GM18507 (cell line): ENCODE data around the gene EYA2.

Experiments
- DNase-seq: peaks from one replicate; pipeline ENCODE4 v3.0.0; 2011; ENCODE audit warnings: low read depth; ENCODE audit not compliant: insufficient read length; ENCODE audit errors: extremely low spot score
- FAIRE-seq: peaks from 2 replicates; lab custom pipeline; 2011; peaks lifted over from hg19 to GRCh38; lab: Jason Lieb, UNC

Gene EYA2

GRCh38 chr20:47024461-47024937 lies 129.9 kb downstream of the EYA2 start:
- DNase-seq = no peak
- no peak for FAIRE-seq

GRCh38 chr20:47027042-47027441 lies 132.4 kb downstream of the EYA2 start:
- DNase-seq (no peak), FAIRE-seq (no peak)

DNA sequence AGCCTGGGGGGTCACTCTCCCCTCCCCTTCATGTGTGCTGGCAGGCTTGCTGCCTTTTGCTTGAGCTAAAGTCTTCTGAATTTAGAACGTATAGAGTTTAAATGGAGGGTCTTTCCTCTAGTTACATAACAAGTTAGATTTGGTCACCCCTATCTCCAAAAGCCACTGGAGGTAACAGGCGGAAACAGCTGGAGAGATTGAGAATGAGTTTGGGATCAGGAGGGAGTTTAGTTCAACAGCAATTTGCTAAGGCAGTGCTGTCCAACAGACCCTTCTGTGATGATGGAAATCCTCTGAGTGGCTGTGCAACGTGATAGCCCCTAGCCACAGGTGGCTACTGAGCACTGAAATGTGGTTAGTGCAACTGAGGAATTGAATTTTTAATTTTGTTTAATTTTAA lies 132.8 kb downstream of the EYA2 start:
- DNase-seq (no peak), FAIRE-seq (no peak)

DNA sequence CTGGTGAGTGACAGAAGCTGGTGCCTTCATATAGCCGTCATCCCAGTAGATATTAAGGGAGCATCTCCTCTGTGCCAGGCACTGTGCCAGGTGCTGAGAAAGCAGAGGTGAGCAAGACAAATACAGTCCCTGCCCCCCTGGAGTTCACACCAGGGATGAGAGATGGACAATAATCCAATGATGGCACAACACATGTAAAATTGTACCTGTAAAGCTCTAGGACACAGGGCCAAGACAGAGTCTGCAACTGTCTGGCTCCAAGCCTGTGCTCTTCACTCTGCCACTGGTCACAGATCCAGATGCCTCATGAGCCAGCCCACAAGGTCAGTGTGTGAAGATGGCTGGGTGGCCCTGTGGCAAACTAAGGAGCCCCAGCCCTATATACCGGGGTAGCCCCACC lies 133.8 kb downstream of the EYA2 start:
- no peak for FAIRE-seq

GRCh38 chr20:47029845-47030244 lies 135.2 kb downstream of the EYA2 start:
- FAIRE-seq = no peak
- no peak for DNase-seq

More for the DNA sequence above, 133.8 kb downstream of the EYA2 start:
- DNase-seq = no peak

- FAIRE-seq (no peak), DNase-seq (no peak)
Observed at GRCh38 chr20:47030271-47030810, 135.7 kb downstream of the EYA2 start.

GRCh38 chr20:47031004-47031403 lies 136.4 kb downstream of the EYA2 start:
- no peak for DNase-seq
- no peak for FAIRE-seq

DNA sequence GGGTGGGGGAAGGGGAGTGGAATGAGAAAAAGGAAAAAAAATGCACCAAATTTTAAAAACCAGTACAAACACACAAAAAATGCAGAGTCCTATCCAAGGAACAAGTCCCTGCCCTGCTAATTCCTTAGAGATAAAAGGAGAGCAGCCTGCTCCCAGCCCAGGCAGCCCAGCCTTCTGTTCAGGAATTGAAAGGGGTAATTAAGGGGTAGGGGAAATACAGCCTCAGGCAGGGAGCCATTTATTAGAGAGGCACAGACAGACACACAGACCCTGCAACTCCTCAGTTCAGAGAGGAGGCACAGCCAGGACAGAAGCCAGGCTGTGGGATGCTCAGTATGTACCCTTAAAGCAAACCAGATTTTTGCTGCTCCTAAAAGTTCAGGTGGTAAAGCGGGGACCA lies 137.2 kb downstream of the EYA2 start:
- DNase-seq (no peak), FAIRE-seq (no peak)

GRCh38 chr20:47032933-47033578 lies 138.4 kb downstream of the EYA2 start:
- no peak for FAIRE-seq
- no peak for DNase-seq

DNA sequence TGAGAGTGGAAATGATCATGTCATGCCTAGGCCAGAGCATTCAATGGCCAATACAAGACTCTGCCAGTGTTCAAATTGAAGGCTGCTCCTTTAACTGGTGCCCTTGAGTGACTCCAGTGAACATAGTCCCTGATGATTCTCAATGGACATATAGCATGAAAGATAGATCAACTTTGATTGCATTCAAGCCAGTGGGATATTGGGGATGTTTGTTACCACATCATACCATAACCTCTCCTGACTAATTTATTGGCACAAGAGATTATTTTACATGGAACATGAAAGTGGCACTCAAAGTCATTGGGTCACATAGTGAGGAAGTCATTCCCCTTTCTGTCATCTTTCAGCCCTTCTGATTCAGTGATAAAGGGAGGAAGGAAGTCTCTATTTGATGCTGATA lies 139.0 kb downstream of the EYA2 start:
- DNase-seq (no peak), FAIRE-seq (no peak)

DNA sequence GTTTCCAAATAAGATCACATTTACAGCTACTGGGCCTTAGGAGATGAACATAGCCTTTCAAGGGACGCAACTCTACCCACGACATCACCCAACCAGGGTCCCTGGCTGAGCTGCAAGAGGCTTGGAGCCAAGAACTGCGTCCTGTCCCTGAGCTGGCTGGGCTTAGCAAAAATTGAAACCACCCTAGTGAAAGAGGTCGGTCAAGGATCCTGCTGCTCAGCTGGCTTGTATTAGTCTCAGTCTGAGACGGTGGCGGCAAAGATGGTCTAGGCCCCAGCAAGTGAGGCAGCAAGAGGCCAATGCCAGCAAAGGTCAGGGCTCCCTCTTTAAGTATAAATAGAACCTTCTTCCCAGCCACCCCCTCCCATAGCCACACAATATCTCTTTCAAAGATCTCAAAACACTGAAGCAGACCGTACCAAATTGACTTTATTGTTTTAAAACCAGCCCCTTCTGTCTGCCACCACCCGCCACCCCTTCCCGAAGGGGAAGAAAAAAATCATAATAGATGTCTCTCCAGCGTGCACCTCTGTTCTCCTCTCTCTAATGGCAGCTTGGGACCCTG lies 140.5 kb downstream of the EYA2 start:
- FAIRE-seq = no peak

GRCh38 chr20:47036091-47036870 lies 141.6 kb downstream of the EYA2 start:
- DNase-seq (no peak), FAIRE-seq (no peak)

More for the DNA sequence above, 140.5 kb downstream of the EYA2 start:
- no peak for DNase-seq

- FAIRE-seq (no peak), DNase-seq (no peak)
Observed at GRCh38 chr20:47038566-47039560, 144.2 kb downstream of the EYA2 start.

GRCh38 chr20:47040506-47041125 lies 146.0 kb downstream of the EYA2 start:
- FAIRE-seq = no peak

DNA sequence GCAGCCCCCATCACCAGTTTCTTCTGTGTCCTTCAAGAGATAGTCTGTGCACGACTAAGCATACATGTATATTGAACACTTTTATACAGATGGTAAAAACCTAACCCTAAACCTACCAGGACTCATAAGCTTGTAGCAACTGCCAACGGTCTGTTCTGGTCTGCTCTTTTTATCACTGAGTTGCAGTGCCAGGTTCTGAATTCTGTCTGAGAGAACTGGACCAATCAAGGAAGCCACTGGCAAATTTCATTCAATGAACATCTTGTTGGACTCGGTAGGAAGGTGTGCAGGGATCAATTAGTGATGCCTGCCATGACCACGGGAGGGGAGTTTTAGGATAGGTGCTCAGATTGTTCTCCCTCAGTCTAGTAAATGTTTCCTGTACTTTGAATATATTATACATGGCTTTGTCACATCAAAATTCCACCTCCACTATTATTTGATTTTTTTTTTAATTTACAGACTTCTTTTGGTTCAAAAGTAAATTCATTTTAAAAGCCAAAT lies 146.8 kb downstream of the EYA2 start:
- FAIRE-seq (no peak), DNase-seq (no peak)

More at GRCh38 chr20:47040506-47041125, 146.0 kb downstream of the EYA2 start:
- DNase-seq = no peak

GRCh38 chr20:47042464-47042863 lies 147.8 kb downstream of the EYA2 start:
- no peak for DNase-seq
- FAIRE-seq = no peak

GRCh38 chr20:47043086-47043485 lies 148.4 kb downstream of the EYA2 start:
- FAIRE-seq (no peak), DNase-seq (no peak)

DNA sequence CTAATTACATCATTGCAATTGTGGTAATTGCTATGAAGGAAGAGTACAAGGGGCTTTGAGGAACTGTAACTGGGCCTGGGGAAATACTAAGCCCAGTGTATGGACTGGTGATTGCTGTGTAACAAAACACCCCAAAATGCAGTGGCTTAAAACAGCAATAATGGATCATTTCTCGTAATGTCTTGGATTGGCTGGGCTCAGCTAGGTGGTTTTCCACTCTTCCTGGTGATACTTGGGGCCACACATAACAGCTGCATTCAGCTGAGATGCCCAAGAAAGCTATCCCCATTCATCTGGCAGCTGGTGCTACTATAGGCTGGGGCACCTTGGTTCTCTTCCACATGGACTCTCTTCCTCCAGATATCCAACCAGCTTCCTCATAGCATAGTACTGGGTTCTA lies 150.3 kb downstream of the EYA2 start:
- FAIRE-seq (no peak), DNase-seq (no peak)

DNA sequence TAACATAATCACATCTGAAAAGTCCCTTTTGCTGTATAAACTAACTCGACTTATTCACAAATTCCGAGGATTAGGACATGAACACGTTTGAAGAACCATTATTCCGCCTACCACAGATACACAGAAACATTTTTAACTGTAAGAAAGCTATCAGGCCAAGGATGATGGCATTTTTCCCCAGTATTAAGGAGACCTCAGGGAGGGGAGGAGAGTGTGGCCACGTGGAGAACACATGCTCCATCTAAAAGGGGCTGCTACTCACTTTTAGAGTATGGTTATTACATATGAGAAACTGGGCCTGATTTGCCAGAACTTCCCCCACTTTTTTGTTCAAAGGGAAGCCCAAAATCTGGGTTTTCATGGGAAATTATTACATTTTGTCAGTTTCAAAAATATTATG lies 153.4 kb downstream of the EYA2 start:
- FAIRE-seq (no peak), DNase-seq (no peak)
